Fibroblast of skin of scalp (primary cell): ENCODE measurements around the gene KRT2.
"Not testable (repeated sequence)": the region's sequence is repeated elsewhere in the genome, so short reads cannot be mapped to it uniquely, and the experiment has no call there.

Experiments used
- DNase-seq: peaks from one replicate; pipeline ENCODE4 v3.0.0-alpha.2; 2013

KRT2 gene

GRCh38 chr12:52684431-52684830 is 32.4 kb upstream of the KRT2 start:
- DNase-seq: no peak

GRCh38 chr12:52683575-52684300 is 31.7 kb upstream of the KRT2 start:
- no peak for DNase-seq

GRCh38 chr12:52682938-52683574 is 31.0 kb upstream of the KRT2 start:
- no peak for DNase-seq

- no peak for DNase-seq
These were observed 30.3 kb upstream of the KRT2 start for GRCh38 chr12:52682381-52682660.

GRCh38 chr12:52681526-52682380 is 29.7 kb upstream of the KRT2 start:
- no peak for DNase-seq

GRCh38 chr12:52680363-52680762 is 28.4 kb upstream of the KRT2 start, which contains the start of gene KRT1:
KRT1 (minus strand) TSS chr12:52680407; CDS start chr12:52680348, 59 bp downstream.
- DNase-seq: no peak

- DNase-seq: no peak
These were observed 27.9 kb upstream of the KRT2 start for GRCh38 chr12:52679875-52680274.

- no peak for DNase-seq
These were observed 25.7 kb upstream of the KRT2 start for GRCh38 chr12:52677671-52678070.

- no peak for DNase-seq
These were observed 25.1 kb upstream of the KRT2 start for GRCh38 chr12:52677126-52677525.

- no peak for DNase-seq
These were observed 24.2 kb upstream of the KRT2 start for GRCh38 chr12:52676163-52676562.

- DNase-seq: no peak
These were observed 23.3 kb upstream of the KRT2 start for GRCh38 chr12:52675301-52675701.

- no peak for DNase-seq
These were observed 22.4 kb upstream of the KRT2 start for GRCh38 chr12:52674433-52674775.

GRCh38 chr12:52673713-52674432 is 21.9 kb upstream of the KRT2 start:
- DNase-seq: no peak

GRCh38 chr12:52673217-52673616 is 21.2 kb upstream of the KRT2 start:
- DNase-seq: no peak

- DNase-seq: no peak
These were observed 20.4 kb upstream of the KRT2 start for GRCh38 chr12:52672321-52672933.

GRCh38 chr12:52670961-52671360 is 18.9 kb upstream of the KRT2 start:
- no peak for DNase-seq

- no peak for DNase-seq
These were observed 18.5 kb upstream of the KRT2 start for GRCh38 chr12:52670506-52670905.

- not testable (repeated sequence) for DNase-seq
These were observed 17.9 kb upstream of the KRT2 start for GRCh38 chr12:52669941-52670340.

- DNase-seq: no peak
These were observed 17.4 kb upstream of the KRT2 start for GRCh38 chr12:52669426-52669825.

GRCh38 chr12:52667931-52668330 is 15.9 kb upstream of the KRT2 start:
- DNase-seq: no peak

- no peak for DNase-seq
These were observed 15.5 kb upstream of the KRT2 start for GRCh38 chr12:52667509-52667908.

- no peak for DNase-seq
These were observed 14.5 kb upstream of the KRT2 start for GRCh38 chr12:52666471-52666870.

- no peak for DNase-seq
These were observed 11.4 kb upstream of the KRT2 start for GRCh38 chr12:52663420-52663819.
